HEK293 (cell line): ENCODE results near the gene SYNE3.
A peak's percentile ranks its signal among the peaks of the same experiment; 100 is the strongest.

ENCODE experiments used
- CTCF ChIA-PET: fragments of 350-600 bp; formaldehyde crosslinking; extraction: SDS; loops from one replicate; lab custom pipeline; 2021; ENCODE audit warnings: antibody characterized with exemption; lab: Yijun Ruan, JAX
- POLR2A ChIA-PET: fragments of 300-600 bp; formaldehyde crosslinking; extraction: SDS; loops from one replicate; lab custom pipeline; 2020; ENCODE audit warnings: antibody characterized with exemption, inconsistent platforms; lab: Yijun Ruan, JAX
- H3K27ac ChIP-seq: fragments of 200-500 bp; sonication (Bioruptor generic); 2 replicates; pipeline ENCODE4 v1.5.1; 2014; ENCODE audit warnings: low read depth, low read length, control low read depth, inconsistent platforms; ENCODE audit errors: extremely low read depth
- H3K36me3 ChIP-seq, 2 experiments: fragments of 200-500 bp in 1 of 2; sonication (Bioruptor generic) in 1 of 2; 1 replicate in 1 of 2; 2 replicates in 1 of 2; pipeline ENCODE4 v1.5.1; 2014 to 2017; ENCODE audit warnings: inconsistent platforms in 2 of 2, low read length in 2 of 2; ENCODE audit not compliant: control insufficient read depth in 2 of 2, insufficient read depth in 1 of 2
- H3K4me1 ChIP-seq: fragments of 200-500 bp; sonication (Bioruptor generic); 2 replicates; pipeline ENCODE4 v1.5.1; 2014; ENCODE audit warnings: mild to moderate bottlenecking, low read length, inconsistent platforms; ENCODE audit not compliant: control insufficient read depth, insufficient read depth
- H3K4me3 ChIP-seq: 2 replicates; pipeline ENCODE4 v1.5.1; 2011; ENCODE audit warnings: low read depth, mild to moderate bottlenecking, control low read depth, low read length, moderate library complexity
- H3K9me3 ChIP-seq: fragments of 200-500 bp; sonication (Bioruptor generic); 2 replicates; pipeline ENCODE4 v1.5.1; 2014; ENCODE audit warnings: low read depth, low read length, inconsistent platforms; ENCODE audit not compliant: control insufficient read depth, insufficient read depth
- FEZF1 ChIP-seq: fragments of 450-650 bp; formaldehyde crosslinking; IDR thresholded peaks from 2 replicates; pipeline ENCODE4 v1.5.1; 2016; ENCODE audit warnings: missing biosample characterization, missing genetic modification characterization
- HOXA7 ChIP-seq: sonication (generic); formaldehyde crosslinking; IDR thresholded peaks from 2 replicates; pipeline ENCODE4 v1.8.1; 2022; ENCODE audit warnings: missing genetic modification reagents, borderline replicate concordance
- KLF10 ChIP-seq: fragments of 450-650 bp; IDR thresholded peaks from 2 replicates; pipeline ENCODE4 v1.5.1; 2018; ENCODE audit warnings: missing biosample characterization, mild to moderate bottlenecking, missing genetic modification characterization
- KLF9 ChIP-seq: fragments of 450-650 bp; formaldehyde crosslinking; IDR thresholded peaks from 2 replicates; pipeline ENCODE4 v1.5.1; 2016; ENCODE audit warnings: missing biosample characterization, missing genetic modification characterization, low read depth
- PRDM2 ChIP-seq: fragments of 450-650 bp; formaldehyde crosslinking; IDR thresholded peaks from 2 replicates; pipeline ENCODE4 v1.5.1; 2016; ENCODE audit warnings: missing biosample characterization, missing genetic modification characterization, borderline replicate concordance
- SP2 ChIP-seq: fragments of 450-650 bp; formaldehyde crosslinking; IDR thresholded peaks from 2 replicates; pipeline ENCODE4 v1.5.1; 2016; ENCODE audit warnings: missing biosample characterization, missing genetic modification characterization
- TCF7L2 ChIP-seq: IDR thresholded peaks from 2 replicates; pipeline ENCODE4 v1.6.1; 2011; ENCODE audit warnings: low read depth, mild to moderate bottlenecking, inconsistent platforms, low read length, moderate library complexity, borderline replicate concordance
- TRIM28 ChIP-seq: IDR thresholded peaks from 2 replicates; pipeline ENCODE4 v1.6.1; 2011; ENCODE audit warnings: low read length, control low read depth, borderline replicate concordance
- WT1 ChIP-seq: fragments of 450-650 bp; formaldehyde crosslinking; IDR thresholded peaks from 2 replicates; pipeline ENCODE4 v1.5.1; 2016; ENCODE audit warnings: missing biosample characterization, missing genetic modification characterization
- ZBTB44 ChIP-seq: fragments of 450-650 bp; IDR thresholded peaks from 2 replicates; pipeline ENCODE4 v1.5.1; 2018; ENCODE audit warnings: missing biosample characterization, mild to moderate bottlenecking, missing genetic modification characterization
- ZNF114 ChIP-seq: fragments of 450-650 bp; formaldehyde crosslinking; IDR thresholded peaks from 2 replicates; pipeline ENCODE4 v1.5.0; 2017; ENCODE audit warnings: missing biosample characterization, missing genetic modification characterization
- ZNF138 ChIP-seq: fragments of 450-650 bp; formaldehyde crosslinking; IDR thresholded peaks from 2 replicates; pipeline ENCODE4 v1.5.1; 2016; ENCODE audit warnings: missing biosample characterization, missing genetic modification characterization, borderline replicate concordance
- ZNF211 ChIP-seq: fragments of 450-650 bp; formaldehyde crosslinking; IDR thresholded peaks from 2 replicates; pipeline ENCODE4 v1.5.1; 2016; ENCODE audit warnings: low read depth, missing biosample characterization, missing genetic modification characterization
- ZNF302 ChIP-seq: fragments of 450-650 bp; formaldehyde crosslinking; IDR thresholded peaks from 2 replicates; pipeline ENCODE4 v1.5.1; 2016; ENCODE audit warnings: missing biosample characterization, missing genetic modification characterization, low read depth
- ZNF354C ChIP-seq: fragments of 450-650 bp; formaldehyde crosslinking; IDR thresholded peaks from 2 replicates; pipeline ENCODE4 v1.5.1; 2016; ENCODE audit warnings: missing biosample characterization, missing genetic modification characterization, low read depth, borderline replicate concordance
- ZNF449 ChIP-seq: fragments of 450-650 bp; formaldehyde crosslinking; IDR thresholded peaks from 2 replicates; pipeline ENCODE4 v1.5.1; 2017; ENCODE audit warnings: missing biosample characterization, mild to moderate bottlenecking, missing genetic modification characterization, moderate library complexity
- ZNF488 ChIP-seq: fragments of 450-650 bp; formaldehyde crosslinking; IDR thresholded peaks from 2 replicates; pipeline ENCODE4 v1.5.1; 2016; ENCODE audit warnings: missing biosample characterization, missing genetic modification characterization
- ZNF521 ChIP-seq: fragments of 450-650 bp; formaldehyde crosslinking; IDR thresholded peaks from 2 replicates; pipeline ENCODE4 v1.5.1; 2017; ENCODE audit warnings: missing biosample characterization, mild to moderate bottlenecking, missing genetic modification characterization
- ZNF701 ChIP-seq: fragments of 450-650 bp; formaldehyde crosslinking; IDR thresholded peaks from 2 replicates; pipeline ENCODE4 v1.5.1; 2016; ENCODE audit warnings: missing biosample characterization, missing genetic modification characterization

The SYNE3 gene

GRCh38 chr14:95509495-95509894 lies 7.0 kb downstream of the SYNE3 start (continued):
- TF ChIP-seq ZNF488 (tag by site-specific recombination) (no peak), ZNF701 (tag by site-specific recombination) (no peak)
- TF ChIP-seq, all 188 proteins: peak for 0

GRCh38 chr14:95508377-95508776 lies 8.1 kb downstream of the SYNE3 start:
- POLR2A ChIA-PET: no interaction called here
- H3K9me3 ChIP-seq: no peaks in the 10 kb centered on the region
- CTCF ChIA-PET: interaction anchor here (1.1 kb wide), 1 partner anchor 10 kb away, joined by 4 read pairs; no protein-coding TSS in a partner anchor
- H3K4me3 ChIP-seq: no peak overlapping the region
- no peak overlapping the region for H3K27ac ChIP-seq
- TF ChIP-seq ZNF302 (tag by site-specific recombination): no peak
- TF ChIP-seq ZNF138: no peak
- TF ChIP-seq SP2 (tag by site-specific recombination): no peak
- no peak for TF ChIP-seq ZNF449 (tag by site-specific recombination)
- no peak for TF ChIP-seq KLF10 (tag by site-specific recombination)
- no peak for TF ChIP-seq ZBTB44 (tag by site-specific recombination)
- no peak for TF ChIP-seq KLF9
- TF ChIP-seq, all 188 proteins: peak for 0
- Histone ChIP-seq H3K4me1 (no peaks in the 10 kb centered on the region), H3K36me3 (no peaks in the 10 kb centered on the region)

- Histone ChIP-seq H3K27ac (no peak overlapping the region), H3K4me3 (no peak overlapping the region), H3K9me3 (no peaks in the 10 kb centered on the region), H3K4me1 (no peaks in the 10 kb centered on the region), H3K36me3 (no peaks in the 10 kb centered on the region)
- ChIA-PET POLR2A (interaction anchor here (1.0 kb wide), 1 partner anchor 8 kb away, joined by 3 read pairs; the partner anchor contains the start of gene SYNE3), CTCF (interaction anchor here (1.1 to 1.5 kb wide), 2 partner anchors 10 to 19 kb away, joined by 4 to 5 read pairs; no protein-coding TSS in a partner anchor)
- TF ChIP-seq TCF7L2 (no peak), FEZF1 (tag by site-specific recombination) (peak; percentile 36; the same call in 1 of the 2 replicates), WT1 (tag by site-specific recombination) (no peak), ZNF521 (tag by site-specific recombination) (no peak)
These were observed 8.7 kb downstream of the SYNE3 start for GRCh38 chr14:95507701-95508103.

- Histone ChIP-seq H3K4me1 (no peaks in the 10 kb centered on the region), H3K9me3 (no peaks in the 10 kb centered on the region), H3K36me3 (no peaks in the 10 kb centered on the region), H3K27ac (no peak overlapping the region), H3K4me3 (no peak overlapping the region)
- ChIA-PET POLR2A (interaction anchor here (0.5 to 1.0 kb wide), 2 partner anchors 9 to 27 kb away, joined by 3 read pairs; partner anchors contain the start of gene SYNE3), CTCF (interaction anchor here (1.5 kb wide), 1 partner anchor 20 kb away, joined by 5 read pairs; no protein-coding TSS in a partner anchor)
- no peak for TF ChIP-seq ZNF354C
- TF ChIP-seq TRIM28: no peak
- no peak for TF ChIP-seq ZNF114
- no peak for TF ChIP-seq ZNF211 (tag by site-specific recombination)
- no peak for TF ChIP-seq HOXA7 (CRISPR knock-in tag)
- TF ChIP-seq PRDM2 (tag by site-specific recombination): no peak
These were observed 9.3 kb downstream of the SYNE3 start for GRCh38 chr14:95507174-95507573.
